ENCODE data around the gene ZNF234. TPM values are rescaled to one million over a fixed set of nuclear protein-coding genes. Genes with fewer than 3 reads are reported as not detected.
A peak's percentile ranks its signal among the peaks of the same experiment; 100 is the strongest.
"Not testable (repeated sequence)": the region's sequence is repeated elsewhere in the genome, so short reads cannot be mapped to it uniquely, and the experiment has no call there.

Gene ZNF234
- total RNA-seq, 4 donors from 2014 or later: 6.7 to 9.3 (median 7.1) TPM

DNA sequence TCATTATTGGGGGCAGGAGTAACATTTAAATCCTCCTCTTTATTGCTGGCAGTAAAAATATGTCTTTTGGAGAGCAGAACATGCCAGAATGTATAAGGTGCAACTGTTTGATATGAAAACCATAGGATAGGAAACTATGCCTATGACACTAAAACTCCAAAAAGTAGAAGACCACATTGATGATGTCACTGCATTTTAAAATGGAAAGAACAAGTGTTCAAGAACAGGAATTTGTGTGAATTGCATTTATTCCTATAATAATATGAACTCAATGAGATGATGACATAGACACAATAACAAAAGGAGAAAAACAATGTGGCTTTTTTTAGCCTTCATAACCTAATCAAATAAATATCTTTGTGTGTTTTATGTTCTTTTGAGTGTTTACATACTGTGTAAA lies 31.9 kb upstream of the ZNF234 start:
- no peak for TF ChIP-seq POLR2AphosphoS5 (IDR thresholded peaks at IDR 0.05)
- no peak for TF ChIP-seq POLR2A (IDR thresholded peaks at IDR 0.05)
- no peak for TF ChIP-seq EP300 (IDR thresholded peaks at IDR 0.05)
- H3K4me1 ChIP-seq: peaks cover 3 to 20% (median 5%) of the 10 kb centered on the region in 3 donors
- peaks cover 0 to 68% (median 6%) of the 10 kb centered on the region in 3 donors for H3K9me3 ChIP-seq

DNA sequence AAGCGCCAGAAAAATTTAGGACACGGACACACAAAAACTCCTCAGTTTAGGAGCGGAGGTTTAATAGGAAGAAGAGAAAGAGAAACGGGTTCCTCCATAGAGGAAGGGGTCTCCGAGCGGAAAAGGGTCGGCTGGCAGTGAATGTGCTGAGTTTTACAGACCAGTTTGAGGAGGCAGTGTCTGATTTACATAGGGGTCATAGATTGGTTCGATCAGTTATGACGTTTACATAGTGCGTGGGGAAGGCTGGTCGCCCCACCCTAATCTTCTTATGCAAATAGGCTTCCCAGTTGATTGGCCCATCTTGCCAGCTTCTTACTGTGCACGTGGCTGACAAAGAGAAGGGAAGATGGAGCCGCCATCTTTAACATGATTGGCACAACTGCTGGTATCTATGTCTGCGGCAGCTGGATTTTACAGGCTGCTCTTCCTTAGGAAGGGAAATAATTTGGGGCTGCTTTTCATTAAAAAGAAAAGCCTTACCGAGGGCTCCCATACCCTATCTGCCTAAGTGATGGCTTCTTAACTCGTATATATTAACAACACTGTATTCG lies 29.4 kb upstream of the ZNF234 start:
- 5 to 8% methylated on average over 12 to 16 of the region's 17 CpGs for WGBS, 2 donors (ENCODE audit: low coverage in 1 of 2)
- no peak for TF ChIP-seq POLR2AphosphoS5 (IDR thresholded peaks at IDR 0.05)
- no peak for TF ChIP-seq CTCF (IDR thresholded peaks at IDR 0.05)
- TF ChIP-seq EP300 (IDR thresholded peaks at IDR 0.05): no peak
- TF ChIP-seq POLR2A (IDR thresholded peaks at IDR 0.05): no peak

More for the DNA sequence above, 31.9 kb upstream of the ZNF234 start:
- H3K27ac ChIP-seq: no peak overlapping the region
- H3K27me3 ChIP-seq: no peaks in the 10 kb centered on the region
- no peak for ATAC-seq
- H3K4me3 ChIP-seq: no peak overlapping the region
- peaks cover 13 to 47% of the 10 kb centered on the region in 2 donors for H3K36me3 ChIP-seq

DNA sequence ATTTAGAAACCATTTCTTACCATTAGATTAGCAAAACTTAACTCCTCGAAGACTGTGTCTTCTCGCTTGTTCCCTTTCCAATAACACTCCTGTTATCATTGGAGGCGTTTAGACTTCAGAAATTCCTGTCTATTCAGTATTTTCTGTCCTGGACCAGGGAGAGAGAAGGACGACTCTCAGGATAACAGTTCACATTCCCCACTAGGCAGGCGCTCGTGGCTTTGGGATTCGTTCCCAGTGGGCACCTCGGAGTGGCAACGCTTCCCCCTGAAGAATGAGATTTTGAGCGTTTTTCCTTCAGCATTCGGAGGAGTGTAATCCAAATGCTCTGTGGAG lies 28.6 kb upstream of the ZNF234 start:
- no peak for ATAC-seq
- H3K4me1 ChIP-seq: peaks cover 3 to 27% (median 6%) of the 10 kb centered on the region in 3 donors
- WGBS, 2 donors (ENCODE audit: low coverage in 1 of 2): 0% methylated on average over 4 to 11 of the region's 11 CpGs

More for the DNA sequence above, 29.4 kb upstream of the ZNF234 start:
- Histone ChIP-seq H3K27me3 (no peaks in the 10 kb centered on the region), H3K36me3 (peaks cover 3 to 36% of the 10 kb centered on the region in 2 donors), H3K4me3 (peak overlapping the region in 1 of 2 donors; percentile 67), H3K27ac (no peak overlapping the region), H3K4me1 (peaks cover 3 to 27% (median 6%) of the 10 kb centered on the region in 3 donors), H3K9me3 (peaks cover 0 to 43% (median 6%) of the 10 kb centered on the region in 3 donors)
- no peak for ATAC-seq

DNA sequence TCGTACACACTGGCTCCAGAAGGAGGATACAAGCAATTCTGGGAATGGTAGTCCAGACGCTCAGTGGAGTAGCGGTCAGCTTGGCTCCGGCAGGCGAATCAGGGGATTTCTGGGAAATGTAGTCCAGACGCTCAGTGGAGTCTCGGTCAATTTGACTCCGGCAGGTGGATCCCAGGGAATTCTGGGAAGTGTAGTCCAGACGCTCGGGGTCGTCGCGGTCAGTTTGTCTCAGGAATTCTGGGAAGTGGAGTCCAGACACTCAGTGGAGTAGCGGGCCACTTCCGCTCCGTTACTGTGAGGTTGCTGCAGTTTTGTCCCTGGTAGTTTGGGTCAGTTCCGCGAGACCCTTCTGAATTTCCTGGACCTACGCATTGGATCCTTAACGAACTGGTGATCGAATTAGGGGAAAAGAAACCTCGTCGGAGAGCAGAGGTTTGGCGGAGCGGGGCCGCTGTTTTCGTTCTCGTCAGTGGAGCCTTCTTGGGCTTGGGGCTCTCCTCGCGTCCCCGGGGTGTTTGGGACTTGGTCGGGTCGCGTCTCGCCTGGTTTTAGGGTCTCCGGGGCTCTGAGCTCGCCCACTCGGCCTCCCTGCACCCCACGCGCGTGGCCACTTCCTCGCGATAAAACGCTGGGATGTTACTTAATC lies 28.1 kb upstream of the ZNF234 start, which contains the start of gene ZNF225:
Gene ZNF225 (plus strand): TSS at position 262 of the 646 bp plus-strand sequence. CDS start 2,429 bp downstream, outside the sequence.
- peaks cover 0 to 31% (median 3%) of the 10 kb centered on the region in 3 donors for H3K9me3 ChIP-seq
- 0 to 1% methylated on average over 7 to 19 of the region's 44 CpGs for WGBS, 2 donors (ENCODE audit: low coverage in 1 of 2)
- peak within 1 kb of the TSS; percentile 45 to 83 (median 80) for H3K27ac ChIP-seq
- H3K27me3 ChIP-seq: no peaks in the 10 kb centered on the region
- peak; percentile 100 for ATAC-seq
- H3K4me3 ChIP-seq: peak within 1 kb of the TSS; percentile 67 to 83
- peaks cover 0 to 36% of the 10 kb centered on the region in 2 donors for H3K36me3 ChIP-seq
- peaks cover 3 to 27% (median 6%) of the 10 kb centered on the region in 3 donors for H3K4me1 ChIP-seq
- TF ChIP-seq CTCF (IDR thresholded peaks at IDR 0.05): no peak
- TF ChIP-seq POLR2A (IDR thresholded peaks at IDR 0.05): no peak
- peak; percentile 84 for TF ChIP-seq POLR2AphosphoS5 (IDR thresholded peaks at IDR 0.05)

More for the DNA sequence above, 28.6 kb upstream of the ZNF234 start:
- peak overlapping the region; percentile 45 to 83 (median 80) for H3K27ac ChIP-seq
- peaks cover 0 to 36% (median 6%) of the 10 kb centered on the region in 3 donors for H3K9me3 ChIP-seq
- TF ChIP-seq CTCF (IDR thresholded peaks at IDR 0.05) (peak in 2 of 4 experiments; percentile 16 to 35), POLR2AphosphoS5 (IDR thresholded peaks at IDR 0.05) (no peak), EP300 (IDR thresholded peaks at IDR 0.05) (no peak)
- peak overlapping the region; percentile 67 to 83 for H3K4me3 ChIP-seq
- H3K27me3 ChIP-seq: no peaks in the 10 kb centered on the region
- peaks cover 0 to 36% of the 10 kb centered on the region in 2 donors for H3K36me3 ChIP-seq

- TF ChIP-seq POLR2A (IDR thresholded peaks at IDR 0.05) (no peak), EP300 (IDR thresholded peaks at IDR 0.05) (no peak), POLR2AphosphoS5 (IDR thresholded peaks at IDR 0.05) (no peak), CTCF (IDR thresholded peaks at IDR 0.05) (no peak)
- Histone ChIP-seq H3K36me3 (peaks cover 0 to 41% of the 10 kb centered on the region in 2 donors), H3K4me1 (peaks cover 3 to 27% (median 6%) of the 10 kb centered on the region in 3 donors), H3K4me3 (peak overlapping the region; percentile 67 to 83), H3K27me3 (no peaks in the 10 kb centered on the region), H3K27ac (peak overlapping the region; percentile 44 to 83 (median 80)), H3K9me3 (peaks cover 0 to 24% (median 2%) of the 10 kb centered on the region in 3 donors)
- 3 to 13% methylated on average over 6 to 13 of the region's 18 CpGs for WGBS, 2 donors (ENCODE audit: low coverage in 1 of 2)
- ATAC-seq: no peak
Measured at GRCh38 chr19:44113784-44114390, 27.5 kb upstream of the ZNF234 start.

- Histone ChIP-seq H3K9me3 (peaks cover 0 to 63% (median 2%) of the 10 kb centered on the region in 3 donors), H3K36me3 (peaks cover 0 to 99% of the 10 kb centered on the region in 2 donors)
- not testable (repeated sequence) for H3K27ac ChIP-seq, ATAC-seq, H3K4me1 ChIP-seq, H3K27me3 ChIP-seq, H3K4me3 ChIP-seq
- WGBS, 2 donors (ENCODE audit: low coverage in 1 of 2): 93 to 95% methylated on average over 3 to 4 of the region's 4 CpGs
Measured at GRCh38 chr19:44121162-44121561, 20.2 kb upstream of the ZNF234 start.

All from gastroesophageal sphincter (tissue), 4 donors.